Fibroblast of lung (primary cell): ENCODE measurements around the gene RAB31.

ENCODE experiments used
- EZH2 ChIP-seq: IDR thresholded peaks from 2 replicates; pipeline ENCODE4 v1.5.1; 2012; ENCODE audit warnings: low read length, control low read depth, mild to moderate bottlenecking; ENCODE audit errors: missing control alignments
- TF ChIP-seq, protein P1 (sequence below), 2 donors: IDR thresholded peaks in 1 of 2; conservative IDR thresholded peaks in 1 of 2; 1 replicate in 1 of 2; 2 replicates in 1 of 2; pipeline ENCODE4 v1.5.1; 2011 to 2012; ENCODE audit warnings: low read length in 2 of 2, control low read depth in 1 of 2, inconsistent platforms in 1 of 2, low read depth in 1 of 2, mild to moderate bottlenecking in 1 of 2

DNA sequence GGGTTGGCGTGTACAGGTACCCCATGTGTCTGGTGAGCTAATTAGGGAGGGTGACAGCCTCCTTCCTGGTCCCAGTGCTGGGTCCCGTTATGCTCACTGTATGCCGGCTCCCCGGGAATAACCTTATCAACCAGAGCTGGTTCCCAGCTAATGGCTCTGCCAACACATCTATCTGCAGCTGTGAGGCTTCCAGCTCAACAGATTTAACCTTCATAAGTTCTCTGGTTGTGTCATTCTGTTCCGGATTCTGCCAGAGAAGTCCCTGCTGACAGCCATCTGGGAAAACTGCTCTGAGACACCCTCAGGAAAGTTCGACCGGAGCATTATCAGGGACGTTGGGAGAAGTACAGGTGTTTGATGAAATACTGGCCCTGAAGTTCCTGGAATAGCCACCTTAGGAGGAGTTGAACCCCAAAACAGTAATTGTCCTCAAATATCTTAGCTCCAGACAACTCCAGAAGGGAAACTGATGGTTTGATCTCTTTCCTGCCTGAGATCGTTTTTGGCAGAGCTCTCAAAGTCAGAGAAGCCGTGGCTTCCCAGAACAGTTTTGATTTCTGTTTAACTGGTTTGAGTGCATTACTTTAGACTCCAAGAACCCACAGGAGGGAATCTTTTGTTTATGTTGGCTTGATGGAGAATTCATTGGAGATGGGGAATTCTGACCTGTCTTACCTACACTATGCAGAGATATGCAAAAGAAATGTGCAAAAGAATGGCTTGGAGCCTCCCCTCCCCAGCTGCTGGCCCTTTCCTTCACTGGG lies 138.2 kb downstream of the RAB31 start:
- TF ChIP-seq, protein P1, sequence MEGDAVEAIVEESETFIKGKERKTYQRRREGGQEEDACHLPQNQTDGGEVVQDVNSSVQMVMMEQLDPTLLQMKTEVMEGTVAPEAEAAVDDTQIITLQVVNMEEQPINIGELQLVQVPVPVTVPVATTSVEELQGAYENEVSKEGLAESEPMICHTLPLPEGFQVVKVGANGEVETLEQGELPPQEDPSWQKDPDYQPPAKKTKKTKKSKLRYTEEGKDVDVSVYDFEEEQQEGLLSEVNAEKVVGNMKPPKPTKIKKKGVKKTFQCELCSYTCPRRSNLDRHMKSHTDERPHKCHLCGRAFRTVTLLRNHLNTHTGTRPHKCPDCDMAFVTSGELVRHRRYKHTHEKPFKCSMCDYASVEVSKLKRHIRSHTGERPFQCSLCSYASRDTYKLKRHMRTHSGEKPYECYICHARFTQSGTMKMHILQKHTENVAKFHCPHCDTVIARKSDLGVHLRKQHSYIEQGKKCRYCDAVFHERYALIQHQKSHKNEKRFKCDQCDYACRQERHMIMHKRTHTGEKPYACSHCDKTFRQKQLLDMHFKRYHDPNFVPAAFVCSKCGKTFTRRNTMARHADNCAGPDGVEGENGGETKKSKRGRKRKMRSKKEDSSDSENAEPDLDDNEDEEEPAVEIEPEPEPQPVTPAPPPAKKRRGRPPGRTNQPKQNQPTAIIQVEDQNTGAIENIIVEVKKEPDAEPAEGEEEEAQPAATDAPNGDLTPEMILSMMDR (conservative IDR thresholded peaks at IDR 0.05 in 1 of 2, IDR thresholded peaks at IDR 0.05 in 1 of 2; ENCODE audit: low read depth in 1 of 2, low read length in 2 of 2), result no peak
- TF ChIP-seq EZH2, result no peak
